K562 (cell line): ENCODE measurements around the gene GATC. TPM values are rescaled to one million over a fixed set of nuclear protein-coding genes. Genes with fewer than 3 reads are reported as not detected.
A peak's percentile ranks its signal among the peaks of the same experiment; 100 is the strongest.

Experiments used
- CCAR2 ChIP-seq: fragments of 200-400 bp; formaldehyde crosslinking; IDR thresholded peaks from 2 replicates; pipeline ENCODE4 v1.6.1; 2017; ENCODE audit warnings: mild to moderate bottlenecking, low read depth, low read length
- CTBP1 ChIP-seq: fragments of 450-650 bp; IDR thresholded peaks from 2 replicates; pipeline ENCODE4 v1.6.1; 2016; ENCODE audit warnings: borderline replicate concordance
- DACH1 ChIP-seq: fragments of 450-650 bp; IDR thresholded peaks from 2 replicates; pipeline ENCODE4 v1.6.1; 2018; ENCODE audit not compliant: partially characterized antibody
- EGR1 ChIP-seq: fragments of 450-650 bp; conservative IDR thresholded peaks from 2 replicates; pipeline ENCODE4 v1.6.1; 2017; ENCODE audit warnings: mild to moderate bottlenecking
- EP400 ChIP-seq: fragments of 450-650 bp; IDR thresholded peaks from 2 replicates; pipeline ENCODE4 v1.6.1; 2017; ENCODE audit warnings: antibody characterized with exemption, mild to moderate bottlenecking, moderate library complexity
- FOSL1 ChIP-seq: fragments of 200-800 bp; sonication (Bioruptor generic); conservative IDR thresholded peaks from 2 replicates; pipeline ENCODE4 v1.6.1; 2016; ENCODE audit warnings: missing genetic modification characterization, missing compliant biosample characterization
- FOXK2 ChIP-seq, 2 experiments: fragments of 450-650 bp; IDR thresholded peaks in 1 of 2; conservative IDR thresholded peaks in 1 of 2; 2 replicates each; pipeline ENCODE4 v1.6.1; 2016; ENCODE audit warnings: low read depth in 2 of 2, mild to moderate bottlenecking in 1 of 2
- GABPA ChIP-seq: fragments of 200-800 bp; sonication (Bioruptor generic); conservative IDR thresholded peaks from 2 replicates; pipeline ENCODE4 v1.6.1; 2016; ENCODE audit warnings: low read depth, missing genetic modification characterization, missing compliant biosample characterization
- HMGN3 ChIP-seq: IDR thresholded peaks from 2 replicates; pipeline ENCODE4 v1.6.1; 2011; ENCODE audit warnings: borderline replicate concordance, low read depth, mild to moderate bottlenecking, mixed read lengths, low read length; ENCODE audit not compliant: insufficient read length; ENCODE audit errors: extremely low read depth
- MLLT1 ChIP-seq, 2 experiments: fragments of 450-650 bp; IDR thresholded peaks; 2 replicates each; pipeline ENCODE4 v1.6.1; 2016
- MNT ChIP-seq, 2 experiments: fragments of 450-650 bp; conservative IDR thresholded peaks; 2 replicates each; pipeline ENCODE4 v1.6.1; 2017; ENCODE audit warnings: mild to moderate bottlenecking in 2 of 2, moderate library complexity in 2 of 2
- MTA1 ChIP-seq: fragments of 450-650 bp; IDR thresholded peaks from 2 replicates; pipeline ENCODE4 v1.6.1; 2017; ENCODE audit warnings: borderline replicate concordance
- NCOR1 ChIP-seq: fragments of 450-650 bp; IDR thresholded peaks from 2 replicates; pipeline ENCODE4 v1.6.1; 2016; ENCODE audit warnings: mild to moderate bottlenecking, moderate library complexity
- NR0B1 ChIP-seq: fragments of 450-650 bp; IDR thresholded peaks from one replicate; pipeline ENCODE4 v1.6.1; 2018; ENCODE audit warnings: mild to moderate bottlenecking, moderate library complexity; ENCODE audit not compliant: partially characterized antibody
- NR2F6 ChIP-seq: fragments of 450-650 bp; formaldehyde crosslinking; IDR thresholded peaks from 2 replicates; pipeline ENCODE4 v1.4.0; 2020; ENCODE audit warnings: mild to moderate bottlenecking
- SMAD1 ChIP-seq: fragments of 150-350 bp; IDR thresholded peaks from 2 replicates; pipeline ENCODE4 v1.6.1; 2014; ENCODE audit warnings: low read length, low read depth; ENCODE audit not compliant: partially characterized antibody
- SP1 ChIP-seq: sonication (generic); formaldehyde crosslinking; IDR thresholded peaks from 2 replicates; pipeline ENCODE4 v1.8.1; 2022; ENCODE audit warnings: mild to moderate bottlenecking, missing genetic modification reagents
- TBP ChIP-seq: optimal IDR thresholded peaks from 2 replicates; pipeline ENCODE3; 2011; ENCODE audit warnings: low read depth, low read length, improper control_type of control experiment
- THRA ChIP-seq: fragments of 450-650 bp; IDR thresholded peaks from 2 replicates; pipeline ENCODE4 v1.6.1; 2017; ENCODE audit warnings: mild to moderate bottlenecking, moderate library complexity
- ZNF232 ChIP-seq: sonication (generic); formaldehyde crosslinking; IDR thresholded peaks from 2 replicates; pipeline ENCODE4 v1.8.0; 2022; ENCODE audit warnings: mild to moderate bottlenecking, missing genetic modification reagents
- ZNF316 ChIP-seq: fragments of 450-650 bp; IDR thresholded peaks from 2 replicates; pipeline ENCODE4 v1.6.1; 2016
- ZNF75A ChIP-seq: fragments of 450-650 bp; formaldehyde crosslinking; IDR thresholded peaks from 2 replicates; pipeline ENCODE4 v1.4.0; 2020; ENCODE audit warnings: mild to moderate bottlenecking
- polyA plus RNA-seq, 8 experiments: library from polyadenylated mRNA; depleted of rRNA in 4 of 8; stranded (reverse) in 5 of 8; unstranded in 3 of 8; fragments of >200 nt; fragmentation: Nextera tagmentation in 2 of 8; fragmentation: Illumina TruSeq in 1 of 8; extraction: Ambion mirVana in 2 of 8; extraction: Trizol in 1 of 8; gene quantifications; 2 replicates each; pipeline versions ENCODE4 v1.2.1 to v1.2.3, GENCODE V29; 2011 to 2014; ENCODE audit warnings: inconsistent platforms in 1 of 8, missing spikeins in 1 of 8
- total RNA-seq, 7 experiments: library from RNA; depleted of rRNA in 6 of 7; stranded (reverse); fragments of >200 nt in 6 of 7; fragmentation: Illumina TruSeq in 2 of 7; extraction: Trizol in 2 of 7; gene quantifications; 2 replicates each; pipeline versions ENCODE4 v1.2.1 to v1.2.3, GENCODE V29; 2011 to 2021; ENCODE audit warnings: low replicate concordance in 1 of 7

GATC gene
- total and polyA plus RNA-seq, 9 of the 15 experiments (the other 6 are each of a cell fraction or from before 2014, with no cell fraction given) = 5.8 to 52.6 (median 28.2) TPM

- peak; percentile 56 to 68; a peak in 3 of 4 replicates for TF ChIP-seq MNT (conservative IDR thresholded peaks at IDR 0.05)
- no peak for TF ChIP-seq NR2F6
- TF ChIP-seq EGR1 = no peak
- TF ChIP-seq TBP = peak; percentile 71
- 0 out of 2 replicates have a peak, but pooled peaks have one; percentile 62 for TF ChIP-seq ZNF232 (CRISPR knock-in tag)
- TF ChIP-seq MLLT1 (IDR thresholded peaks at IDR 0.05) = 0 out of 4 replicates have a peak, but pooled peaks of 1 of the 2 experiments have one; percentile 62
- TF ChIP-seq ZNF316 = 0 out of 2 replicates have a peak, but pooled peaks have one; percentile 29
- peak; percentile 29; the same call in 1 of the 2 replicates for TF ChIP-seq MTA1
- no peak for TF ChIP-seq ZNF75A (CRISPR knock-in tag)
- no peak for TF ChIP-seq NCOR1
- TF ChIP-seq SMAD1 = peak; percentile 85
- TF ChIP-seq THRA = no peak
- TF ChIP-seq NR0B1 = no peak
- peak in 1 of 2 experiments; percentile 43; a peak in 1 of 4 replicates for TF ChIP-seq FOXK2 (conservative IDR thresholded peaks at IDR 0.05 in 1 of 2, IDR thresholded peaks at IDR 0.05 in 1 of 2; ENCODE audit: low read depth in 2 of 2)
- peak; percentile 75 for TF ChIP-seq GABPA
- peak; percentile 73 for TF ChIP-seq EP400
- peak; percentile 88 for TF ChIP-seq CTBP1
- TF ChIP-seq HMGN3 = peak; percentile 89
- no peak for TF ChIP-seq CCAR2
- peak; percentile 10 for TF ChIP-seq DACH1
- TF ChIP-seq FOSL1 (tag) = no peak
- peak; percentile 73 for TF ChIP-seq SP1 (CRISPR knock-in tag)
Observed at GRCh38 chr12:120469450-120470149, 23.4 kb downstream of the GATC start, which contains the start of gene SRSF9 (continued).
